ENCODE results near the gene RMND1. TPM values are rescaled to one million over a fixed set of nuclear protein-coding genes. Genes with fewer than 3 reads are reported as not detected.
"Not testable (repeated sequence)": the region's sequence is repeated elsewhere in the genome, so short reads cannot be mapped to it uniquely, and the experiment has no call there.

Gene RMND1
- total and polyA plus RNA-seq, 2 donors from 2014 or later, result 18.3 to 33.7 TPM

DNA sequence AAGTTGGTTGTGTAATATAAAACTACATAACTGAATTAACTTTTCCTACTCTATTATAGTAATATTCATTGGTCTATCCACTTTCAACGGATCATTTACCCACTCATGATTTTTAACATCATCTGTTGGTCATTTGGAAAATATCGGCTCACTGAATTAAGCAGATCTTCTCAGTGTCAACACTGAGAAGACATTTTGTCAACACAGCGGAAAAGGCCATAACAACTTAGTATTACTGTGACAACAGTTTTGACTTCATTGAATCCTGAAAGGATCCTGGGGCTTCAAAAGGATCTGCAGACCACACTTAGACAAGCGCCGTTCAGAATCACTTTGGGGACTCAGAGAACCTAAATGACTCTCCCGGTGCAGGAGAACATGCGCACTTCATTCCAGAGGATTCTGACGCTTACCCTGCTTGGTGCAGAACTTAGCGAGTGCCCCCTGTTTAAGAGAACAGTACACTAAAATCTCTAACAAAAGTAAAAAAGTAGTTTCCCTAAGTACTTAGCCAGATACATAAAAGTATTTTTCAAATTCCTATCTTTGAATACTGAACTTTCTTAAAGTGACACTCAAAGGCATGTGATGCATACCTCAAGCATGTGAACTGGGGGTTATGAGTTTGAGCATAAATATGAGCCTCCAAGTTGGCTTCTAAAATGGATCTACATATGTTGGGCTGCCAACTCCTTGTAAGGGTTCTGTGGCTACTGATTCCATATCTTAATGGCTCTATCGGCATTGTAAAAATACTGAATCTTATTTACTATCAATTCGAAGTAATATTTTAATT, 64.6 kb downstream of the RMND1 start:
- H3K27me3 ChIP-seq (ENCODE audit: control insufficient read depth, insufficient read depth, low read length), result no peaks in the 10 kb centered on the region
- no peak overlapping the region for H3K27ac ChIP-seq (ENCODE audit: low read depth in 2 of 2, low read length in 2 of 2)
- intact Hi-C loops (cut with DNase I), result no loop called here
- H3K4me3 ChIP-seq (ENCODE audit: low read length in 3 of 3), result no peak overlapping the region
- no peaks in the 10 kb centered on the region for H3K9me3 ChIP-seq (ENCODE audit: control insufficient read depth in 2 of 3, insufficient read depth in 1 of 3, low read length in 3 of 3)
- DNase-seq (no peak), FAIRE-seq (no peak)
- H3K9ac ChIP-seq (ENCODE audit: low read length in 3 of 3), result no peak overlapping the region
- H3K4me1 ChIP-seq (ENCODE audit: control insufficient read depth in 2 of 3, insufficient read depth in 2 of 3, low read depth in 1 of 3, low read length in 3 of 3), result peaks cover 0 to 13% (median 6%) of the 10 kb centered on the region in 3 donors
- TF ChIP-seq, protein P1, sequence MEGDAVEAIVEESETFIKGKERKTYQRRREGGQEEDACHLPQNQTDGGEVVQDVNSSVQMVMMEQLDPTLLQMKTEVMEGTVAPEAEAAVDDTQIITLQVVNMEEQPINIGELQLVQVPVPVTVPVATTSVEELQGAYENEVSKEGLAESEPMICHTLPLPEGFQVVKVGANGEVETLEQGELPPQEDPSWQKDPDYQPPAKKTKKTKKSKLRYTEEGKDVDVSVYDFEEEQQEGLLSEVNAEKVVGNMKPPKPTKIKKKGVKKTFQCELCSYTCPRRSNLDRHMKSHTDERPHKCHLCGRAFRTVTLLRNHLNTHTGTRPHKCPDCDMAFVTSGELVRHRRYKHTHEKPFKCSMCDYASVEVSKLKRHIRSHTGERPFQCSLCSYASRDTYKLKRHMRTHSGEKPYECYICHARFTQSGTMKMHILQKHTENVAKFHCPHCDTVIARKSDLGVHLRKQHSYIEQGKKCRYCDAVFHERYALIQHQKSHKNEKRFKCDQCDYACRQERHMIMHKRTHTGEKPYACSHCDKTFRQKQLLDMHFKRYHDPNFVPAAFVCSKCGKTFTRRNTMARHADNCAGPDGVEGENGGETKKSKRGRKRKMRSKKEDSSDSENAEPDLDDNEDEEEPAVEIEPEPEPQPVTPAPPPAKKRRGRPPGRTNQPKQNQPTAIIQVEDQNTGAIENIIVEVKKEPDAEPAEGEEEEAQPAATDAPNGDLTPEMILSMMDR (IDR thresholded peaks at IDR 0.05; ENCODE audit: borderline replicate concordance, extremely low read depth, insufficient read depth), result no peak
- H3K36me3 ChIP-seq (ENCODE audit: control insufficient read depth in 2 of 3, insufficient read depth in 3 of 3, low read length in 3 of 3), result no peaks in the 10 kb centered on the region

DNA sequence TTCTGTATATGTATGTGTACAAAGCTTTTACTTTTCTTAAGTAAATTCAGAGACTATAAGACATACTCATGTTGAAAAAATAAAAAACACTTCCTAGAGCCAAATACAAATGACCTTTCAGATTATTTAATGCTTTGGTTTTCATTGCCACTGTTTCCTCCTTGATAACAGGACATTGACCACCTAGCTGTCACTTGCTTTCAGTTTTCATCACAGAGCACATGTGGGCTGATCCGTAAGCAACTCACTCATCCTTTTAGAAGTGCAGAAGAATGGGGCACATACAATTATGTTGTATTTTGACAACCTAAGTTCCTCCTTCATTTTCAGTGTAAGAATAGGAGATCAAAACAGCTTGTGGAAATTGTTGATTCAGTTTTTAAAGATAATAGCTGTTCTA, 66.7 kb downstream of the RMND1 start:
- Histone ChIP-seq H3K27me3 (ENCODE audit: control insufficient read depth, insufficient read depth, low read length) (no peaks in the 10 kb centered on the region), H3K36me3 (ENCODE audit: control insufficient read depth in 2 of 3, insufficient read depth in 3 of 3, low read length in 3 of 3) (no peaks in the 10 kb centered on the region), H3K27ac (ENCODE audit: low read depth in 2 of 2, low read length in 2 of 2) (no peak overlapping the region), H3K9me3 (ENCODE audit: control insufficient read depth in 2 of 3, insufficient read depth in 1 of 3, low read length in 3 of 3) (no peaks in the 10 kb centered on the region), H3K4me1 (ENCODE audit: control insufficient read depth in 2 of 3, insufficient read depth in 2 of 3, low read depth in 1 of 3, low read length in 3 of 3) (peaks cover 0 to 11% (median 2%) of the 10 kb centered on the region in 3 donors), H3K9ac (ENCODE audit: low read length in 3 of 3) (no peak overlapping the region), H3K4me3 (ENCODE audit: low read length in 3 of 3) (no peak overlapping the region)
- DNase-seq (no peak), FAIRE-seq (no peak)
- intact Hi-C loops (cut with DNase I), result no loop called here
- TF ChIP-seq, protein P1 (IDR thresholded peaks at IDR 0.05; ENCODE audit: borderline replicate concordance, extremely low read depth, insufficient read depth), result no peak

DNA sequence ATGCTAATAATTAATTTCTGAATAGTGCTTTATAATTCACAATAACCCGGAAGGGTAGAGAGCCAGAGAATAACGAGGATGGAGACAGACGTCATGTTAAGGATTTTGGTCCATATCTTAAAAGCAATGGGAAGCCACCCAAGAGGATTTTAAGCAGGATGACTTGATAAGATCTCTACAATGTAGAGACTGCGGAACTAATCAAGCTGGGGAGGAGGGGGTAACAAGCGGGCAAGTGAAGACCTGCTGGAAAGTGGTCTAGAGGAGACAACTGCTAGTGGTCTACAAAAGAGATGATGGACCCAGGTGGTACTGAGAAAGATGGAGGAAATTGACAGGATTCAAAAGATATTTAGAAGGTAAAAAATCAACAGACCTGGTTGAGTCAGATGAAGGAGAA, 67.8 kb downstream of the RMND1 start:
- Histone ChIP-seq H3K27me3 (ENCODE audit: control insufficient read depth, insufficient read depth, low read length) (no peaks in the 10 kb centered on the region), H3K36me3 (ENCODE audit: control insufficient read depth in 2 of 3, insufficient read depth in 3 of 3, low read length in 3 of 3) (no peaks in the 10 kb centered on the region), H3K27ac (ENCODE audit: low read depth in 2 of 2, low read length in 2 of 2) (no peak overlapping the region), H3K9me3 (ENCODE audit: control insufficient read depth in 2 of 3, insufficient read depth in 1 of 3, low read length in 3 of 3) (no peaks in the 10 kb centered on the region), H3K4me1 (ENCODE audit: control insufficient read depth in 2 of 3, insufficient read depth in 2 of 3, low read depth in 1 of 3, low read length in 3 of 3) (peaks cover 0 to 9% (median 2%) of the 10 kb centered on the region in 3 donors), H3K9ac (ENCODE audit: low read length in 3 of 3) (no peak overlapping the region), H3K4me3 (ENCODE audit: low read length in 3 of 3) (no peak overlapping the region)
- intact Hi-C loops (cut with DNase I), result no loop called here
- FAIRE-seq (no peak), DNase-seq (no peak)
- TF ChIP-seq, protein P1 (IDR thresholded peaks at IDR 0.05; ENCODE audit: borderline replicate concordance, extremely low read depth, insufficient read depth), result no peak

DNA sequence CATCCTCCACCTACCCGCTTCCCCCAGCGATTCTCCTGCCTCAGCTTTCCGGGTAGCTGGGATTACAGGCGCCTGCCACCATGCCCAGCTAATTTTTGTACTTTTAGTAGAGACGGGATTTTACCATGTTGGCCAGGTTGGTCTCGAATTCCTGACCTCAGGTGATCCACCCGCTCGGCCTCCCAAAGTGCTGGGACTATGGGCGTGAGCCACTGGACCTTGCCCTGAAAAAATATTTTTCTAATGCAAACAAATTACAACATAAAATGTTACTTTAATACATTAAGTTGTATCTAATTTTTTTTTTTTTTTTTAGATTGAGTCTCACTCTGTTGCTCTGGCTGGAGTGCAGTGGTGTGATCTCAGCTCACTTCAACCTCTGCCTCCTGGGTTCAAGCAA, 69.3 kb downstream of the RMND1 start:
- not testable (repeated sequence) for FAIRE-seq

More for the DNA sequence above, 69.3 kb downstream of the RMND1 start:
- H3K27ac ChIP-seq (ENCODE audit: low read depth in 2 of 2, low read length in 2 of 2); DNase-seq; H3K9me3 ChIP-seq (ENCODE audit: control insufficient read depth in 2 of 3, insufficient read depth in 1 of 3, low read length in 3 of 3); intact Hi-C loops (cut with DNase I); H3K36me3 ChIP-seq (ENCODE audit: control insufficient read depth in 2 of 3, insufficient read depth in 3 of 3, low read length in 3 of 3); H3K4me3 ChIP-seq (ENCODE audit: low read length in 3 of 3); H3K4me1 ChIP-seq (ENCODE audit: control insufficient read depth in 2 of 3, insufficient read depth in 2 of 3, low read depth in 1 of 3, low read length in 3 of 3); H3K9ac ChIP-seq (ENCODE audit: low read length in 3 of 3); H3K27me3 ChIP-seq (ENCODE audit: control insufficient read depth, insufficient read depth, low read length): not testable (repeated sequence)

All from kidney (tissue), 14 donors.